ENCODE measurements around the gene SMCO2.

The SMCO2 gene

GRCh38 chr12:27506645-27507189 is 60.2 kb downstream of the SMCO2 start:
- Histone ChIP-seq H3K9me3 (replicated peaks; ENCODE audit: insufficient read depth, low read length) (no peaks in the 10 kb centered on the region), H3K36me3 (replicated peaks; ENCODE audit: insufficient read depth, low read length) (no peaks in the 10 kb centered on the region), H3K4me1 (ENCODE audit: low read length) (no peaks in the 10 kb centered on the region), H3K79me2 (ENCODE audit: low read length) (no peaks in the 10 kb centered on the region), H3F3A (ENCODE audit: insufficient read depth, low read length) (no peaks in the 10 kb centered on the region), H3K9ac (ENCODE audit: low read length) (no peak overlapping the region), H3K9me2 (replicated peaks; ENCODE audit: insufficient read depth, low read length) (no peaks in the 10 kb centered on the region; the same call in 1 of the 2 replicates), H3K4me2 (ENCODE audit: low read depth, low read length) (no peak overlapping the region), H3K27me3 (replicated peaks; ENCODE audit: insufficient read depth, low read length) (no peaks in the 10 kb centered on the region), H3K27ac (ENCODE audit: low read length) (no peak overlapping the region), H4K20me1 (ENCODE audit: insufficient read depth, low read length) (no peaks in the 10 kb centered on the region), H3K4me3 (ENCODE audit: low read length) (no peak overlapping the region), H2AFZ (ENCODE audit: low read length) (no peak overlapping the region)
- TF ChIP-seq EZH2phosphoT487 (IDR thresholded peaks at IDR 0.05; ENCODE audit: low read length) (no peak), CTCF (IDR thresholded peaks at IDR 0.05; ENCODE audit: low read length) (no peak), EZH2 (optimal IDR thresholded peaks at IDR 0.05; ENCODE audit: low read depth, low read length) (no peak)
- DNase-seq, result no peak

GRCh38 chr12:27508736-27509431 is 62.3 kb downstream of the SMCO2 start:
- Histone ChIP-seq H2AFZ (ENCODE audit: low read length) (no peak overlapping the region), H3K9me2 (replicated peaks; ENCODE audit: insufficient read depth, low read length) (no peaks in the 10 kb centered on the region; the same call in 1 of the 2 replicates), H3K4me3 (ENCODE audit: low read length) (no peak overlapping the region), H4K20me1 (ENCODE audit: insufficient read depth, low read length) (no peaks in the 10 kb centered on the region), H3K27me3 (replicated peaks; ENCODE audit: insufficient read depth, low read length) (no peaks in the 10 kb centered on the region), H3F3A (ENCODE audit: insufficient read depth, low read length) (no peaks in the 10 kb centered on the region), H3K36me3 (replicated peaks; ENCODE audit: insufficient read depth, low read length) (no peaks in the 10 kb centered on the region), H3K4me2 (ENCODE audit: low read depth, low read length) (no peak overlapping the region), H3K27ac (ENCODE audit: low read length) (no peak overlapping the region), H3K9ac (ENCODE audit: low read length) (no peak overlapping the region), H3K79me2 (ENCODE audit: low read length) (no peaks in the 10 kb centered on the region), H3K4me1 (ENCODE audit: low read length) (no peaks in the 10 kb centered on the region), H3K9me3 (replicated peaks; ENCODE audit: insufficient read depth, low read length) (no peaks in the 10 kb centered on the region)
- no peak for TF ChIP-seq CTCF (IDR thresholded peaks at IDR 0.05; ENCODE audit: low read length)
- no peak for DNase-seq

GRCh38 chr12:27511031-27511722 is 64.6 kb downstream of the SMCO2 start:
- H3K36me3 ChIP-seq (replicated peaks; ENCODE audit: insufficient read depth, low read length), result no peaks in the 10 kb centered on the region
- no peaks in the 10 kb centered on the region for H3K9me2 ChIP-seq (replicated peaks; ENCODE audit: insufficient read depth, low read length)
- DNase-seq, result no peak
- no peak overlapping the region for H3K4me3 ChIP-seq (ENCODE audit: low read length)
- no peak overlapping the region for H3K9ac ChIP-seq (ENCODE audit: low read length)
- H3K4me1 ChIP-seq (ENCODE audit: low read length), result no peaks in the 10 kb centered on the region
- no peak for TF ChIP-seq EZH2phosphoT487 (IDR thresholded peaks at IDR 0.05; ENCODE audit: low read length)
- TF ChIP-seq CTCF (IDR thresholded peaks at IDR 0.05; ENCODE audit: low read length), result no peak
- TF ChIP-seq EZH2 (optimal IDR thresholded peaks at IDR 0.05; ENCODE audit: low read depth, low read length), result no peak
- no peak overlapping the region for H3K27ac ChIP-seq (ENCODE audit: low read length)
- no peak overlapping the region for H3K4me2 ChIP-seq (ENCODE audit: low read depth, low read length)
- H3K9me3 ChIP-seq (replicated peaks; ENCODE audit: insufficient read depth, low read length), result no peaks in the 10 kb centered on the region
- H2AFZ ChIP-seq (ENCODE audit: low read length), result no peak overlapping the region
- H3K27me3 ChIP-seq (replicated peaks; ENCODE audit: insufficient read depth, low read length), result no peaks in the 10 kb centered on the region
- H3F3A ChIP-seq (ENCODE audit: insufficient read depth, low read length), result no peaks in the 10 kb centered on the region
- H3K79me2 ChIP-seq (ENCODE audit: low read length), result no peaks in the 10 kb centered on the region
- no peaks in the 10 kb centered on the region for H4K20me1 ChIP-seq (ENCODE audit: insufficient read depth, low read length)

All from MM.1S (cell line).